Endodermal cell (in vitro differentiated cells): ENCODE data around the gene AKAP6. TPM values are rescaled to one million over a fixed set of nuclear protein-coding genes. Genes with fewer than 3 reads are reported as not detected.

Experiments
- DNase-seq: peaks from one replicate; pipeline ENCODE4 v3.0.0-alpha.2; 2017
- H3K27ac ChIP-seq: 2 replicates; pipeline ENCODE4 v1.5.1; 2013; ENCODE audit warnings: mild to moderate bottlenecking, low read depth, low read length, moderate library complexity
- H3K27me3 ChIP-seq: 2 replicates; pipeline ENCODE4 v1.6.1; 2013; ENCODE audit warnings: mild to moderate bottlenecking, low read length, moderate library complexity; ENCODE audit not compliant: insufficient read depth, control insufficient read depth, poor library complexity, severe bottlenecking
- H3K36me3 ChIP-seq: 2 replicates; pipeline ENCODE4 v1.7.0; 2013; ENCODE audit warnings: mild to moderate bottlenecking, low read length, moderate library complexity; ENCODE audit not compliant: control insufficient read depth, insufficient read depth
- H3K4me1 ChIP-seq: one replicate; pipeline ENCODE4 v1.7.0; 2013; ENCODE audit warnings: low read length; ENCODE audit not compliant: control insufficient read depth, insufficient read depth
- H3K4me3 ChIP-seq: 2 replicates; pipeline ENCODE4 v1.5.1; 2013; ENCODE audit warnings: mild to moderate bottlenecking, low read length, moderate library complexity
- H3K9ac ChIP-seq: 2 replicates; pipeline ENCODE4 v1.6.1; 2013; ENCODE audit warnings: mild to moderate bottlenecking, low read length, moderate library complexity; ENCODE audit not compliant: poor library complexity, severe bottlenecking; ENCODE audit errors: extremely low read depth
- H3K9me3 ChIP-seq: 2 replicates; pipeline ENCODE4 v1.6.1; 2013; ENCODE audit warnings: mild to moderate bottlenecking, low read length, moderate library complexity; ENCODE audit not compliant: control insufficient read depth
- H3K27ac Mint-ChIP-seq: 2 replicates; pipeline ENCODE4 v1.8.0; 2020; ENCODE audit warnings: mixed read lengths
- H3K27me3 Mint-ChIP-seq: 2 replicates; pipeline ENCODE4 v1.8.0; 2021; ENCODE audit warnings: mild to moderate bottlenecking, mixed read lengths; ENCODE audit not compliant: insufficient read depth
- H3K36me3 Mint-ChIP-seq: 2 replicates; pipeline ENCODE4 v1.8.0; 2020; ENCODE audit warnings: low read depth, mixed read lengths
- H3K4me1 Mint-ChIP-seq: 2 replicates; pipeline ENCODE4 v1.8.0; 2020; ENCODE audit warnings: mixed read lengths
- H3K4me3 Mint-ChIP-seq: 2 replicates; pipeline ENCODE4 v1.8.0; 2020; ENCODE audit warnings: mild to moderate bottlenecking, moderate library complexity, mixed read lengths
- H3K9me3 Mint-ChIP-seq: 2 replicates; pipeline ENCODE4 v1.8.0; 2020; ENCODE audit warnings: mild to moderate bottlenecking, mixed read lengths
- WGBS, 2 experiments: methylation state at CpG; one replicate each; pipeline versions ENCODE4 v1.1.5 to v1.1.7; 2013; ENCODE audit warnings: missing lambda C conversion rate in 2 of 2, mixed read lengths in 1 of 2; ENCODE audit not compliant: insufficient coverage in 1 of 2, insufficient read length in 1 of 2; 5-methylcytosine and 5-hydroxymethylcytosine counted together
- total RNA-seq, 2 donors: library from RNA; stranded (reverse); fragmentation: NEBNext Ultra II Directional in 1 of 2; extraction: Animal tissue kit (Norgen Biotek cat#: 25700) in 1 of 2; gene quantifications; 2 replicates in 1 of 2; 3 replicates in 1 of 2; pipeline ENCODE4 v1.2.1, GENCODE V29; 2021
- TF ChIP-seq, protein P1 (sequence below): fragments of 200-600 bp; sonication (generic); conservative IDR thresholded peaks from 2 replicates; pipeline ENCODE4 v1.5.0; 2021; ENCODE audit warnings: antibody characterized with exemption, mild to moderate bottlenecking

Gene AKAP6
- total RNA-seq, 2 donors from 2014 or later: 4.3 to 5.0 TPM

DNA sequence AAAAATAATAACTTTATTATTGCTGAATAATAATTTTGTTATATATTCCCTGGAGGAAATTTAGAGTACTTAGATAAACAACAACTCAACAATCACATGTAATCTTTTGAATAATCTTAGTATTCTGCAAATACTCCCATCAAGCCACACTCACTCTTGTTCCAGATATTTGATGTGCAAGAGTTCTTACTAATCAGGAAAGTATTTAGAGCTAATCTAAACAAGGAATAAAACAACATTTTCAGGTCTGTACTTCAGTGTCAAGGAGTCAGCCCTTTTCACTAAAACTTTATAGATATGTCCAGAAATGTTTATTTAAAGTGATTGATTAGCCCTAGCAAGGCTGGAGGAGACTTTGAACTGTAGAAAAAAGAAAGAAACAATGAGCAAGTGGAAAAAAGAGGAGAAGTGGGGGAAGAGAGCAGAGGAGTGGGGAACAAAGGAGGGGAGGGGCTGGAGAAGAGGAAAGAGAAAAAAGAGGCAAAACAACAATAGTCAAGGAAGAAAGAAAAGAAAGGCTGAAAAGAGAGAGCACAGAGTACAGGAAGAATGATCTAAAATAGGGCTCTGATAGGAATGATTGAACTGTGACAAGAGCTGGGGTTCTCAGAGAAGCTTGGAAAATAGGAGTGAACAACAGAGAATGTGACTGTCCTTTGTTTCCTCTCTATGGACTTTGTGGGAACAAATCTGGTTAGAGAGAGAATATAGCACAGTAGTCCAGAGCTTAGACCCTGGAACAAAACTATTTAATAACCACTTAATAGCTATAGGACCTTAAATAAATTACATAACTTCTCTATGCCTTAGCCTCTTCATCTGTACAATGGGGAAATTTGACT is 238.7 kb downstream of the AKAP6 start:
- no peaks in the 10 kb centered on the region for H3K27me3 ChIP-seq
- Mint-ChIP-seq H3K36me3 (no peaks in the 10 kb centered on the region), H3K27ac (no peak overlapping the region), H3K9me3 (no peaks in the 10 kb centered on the region), H3K4me3 (no peak overlapping the region), H3K27me3 (no peaks in the 10 kb centered on the region), H3K4me1 (no peaks in the 10 kb centered on the region)
- H3K27ac ChIP-seq: no peak overlapping the region
- H3K9me3 ChIP-seq: no peaks in the 10 kb centered on the region
- no peaks in the 10 kb centered on the region for H3K4me1 ChIP-seq
- H3K36me3 ChIP-seq: no peaks in the 10 kb centered on the region
- TF ChIP-seq, protein P1, sequence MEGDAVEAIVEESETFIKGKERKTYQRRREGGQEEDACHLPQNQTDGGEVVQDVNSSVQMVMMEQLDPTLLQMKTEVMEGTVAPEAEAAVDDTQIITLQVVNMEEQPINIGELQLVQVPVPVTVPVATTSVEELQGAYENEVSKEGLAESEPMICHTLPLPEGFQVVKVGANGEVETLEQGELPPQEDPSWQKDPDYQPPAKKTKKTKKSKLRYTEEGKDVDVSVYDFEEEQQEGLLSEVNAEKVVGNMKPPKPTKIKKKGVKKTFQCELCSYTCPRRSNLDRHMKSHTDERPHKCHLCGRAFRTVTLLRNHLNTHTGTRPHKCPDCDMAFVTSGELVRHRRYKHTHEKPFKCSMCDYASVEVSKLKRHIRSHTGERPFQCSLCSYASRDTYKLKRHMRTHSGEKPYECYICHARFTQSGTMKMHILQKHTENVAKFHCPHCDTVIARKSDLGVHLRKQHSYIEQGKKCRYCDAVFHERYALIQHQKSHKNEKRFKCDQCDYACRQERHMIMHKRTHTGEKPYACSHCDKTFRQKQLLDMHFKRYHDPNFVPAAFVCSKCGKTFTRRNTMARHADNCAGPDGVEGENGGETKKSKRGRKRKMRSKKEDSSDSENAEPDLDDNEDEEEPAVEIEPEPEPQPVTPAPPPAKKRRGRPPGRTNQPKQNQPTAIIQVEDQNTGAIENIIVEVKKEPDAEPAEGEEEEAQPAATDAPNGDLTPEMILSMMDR: no peak
- no peak for DNase-seq
- H3K9ac ChIP-seq: no peak overlapping the region
- no peak overlapping the region for H3K4me3 ChIP-seq

DNA sequence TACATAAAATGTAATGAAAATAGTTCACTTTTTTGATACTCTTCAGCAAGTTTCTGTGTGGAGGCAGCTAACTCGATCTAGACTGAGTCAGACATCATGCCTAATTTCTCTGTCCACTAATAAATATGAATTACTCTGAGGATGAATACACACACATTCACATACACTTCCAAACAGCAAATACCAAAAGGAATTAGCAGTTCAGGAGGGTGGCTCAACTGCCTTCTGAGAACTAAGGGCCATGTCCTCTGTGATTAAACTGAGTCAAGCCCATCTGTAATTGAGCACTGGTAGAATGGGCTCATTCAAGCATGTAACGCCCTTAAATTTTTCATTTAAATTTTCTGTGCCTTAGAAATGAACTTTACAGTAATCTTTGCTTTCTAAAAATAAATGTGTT is 242.5 kb downstream of the AKAP6 start:
- Histone ChIP-seq H3K9me3 (no peaks in the 10 kb centered on the region), H3K4me1 (no peaks in the 10 kb centered on the region), H3K27me3 (peaks cover 9% of the 10 kb centered on the region), H3K36me3 (no peaks in the 10 kb centered on the region), H3K27ac (no peak overlapping the region), H3K9ac (no peak overlapping the region), H3K4me3 (no peak overlapping the region)
- Mint-ChIP-seq H3K4me3 (no peak overlapping the region), H3K4me1 (no peaks in the 10 kb centered on the region), H3K36me3 (no peaks in the 10 kb centered on the region), H3K27ac (no peak overlapping the region), H3K27me3 (peaks cover 6% of the 10 kb centered on the region), H3K9me3 (no peaks in the 10 kb centered on the region)
- no peak for DNase-seq
- WGBS, 2 experiments: 97% methylated on average over 2 of the region's 2 CpGs; no CpG with 5 or more reads in 1 of the 2 experiments
- TF ChIP-seq, protein P1: no peak

DNA sequence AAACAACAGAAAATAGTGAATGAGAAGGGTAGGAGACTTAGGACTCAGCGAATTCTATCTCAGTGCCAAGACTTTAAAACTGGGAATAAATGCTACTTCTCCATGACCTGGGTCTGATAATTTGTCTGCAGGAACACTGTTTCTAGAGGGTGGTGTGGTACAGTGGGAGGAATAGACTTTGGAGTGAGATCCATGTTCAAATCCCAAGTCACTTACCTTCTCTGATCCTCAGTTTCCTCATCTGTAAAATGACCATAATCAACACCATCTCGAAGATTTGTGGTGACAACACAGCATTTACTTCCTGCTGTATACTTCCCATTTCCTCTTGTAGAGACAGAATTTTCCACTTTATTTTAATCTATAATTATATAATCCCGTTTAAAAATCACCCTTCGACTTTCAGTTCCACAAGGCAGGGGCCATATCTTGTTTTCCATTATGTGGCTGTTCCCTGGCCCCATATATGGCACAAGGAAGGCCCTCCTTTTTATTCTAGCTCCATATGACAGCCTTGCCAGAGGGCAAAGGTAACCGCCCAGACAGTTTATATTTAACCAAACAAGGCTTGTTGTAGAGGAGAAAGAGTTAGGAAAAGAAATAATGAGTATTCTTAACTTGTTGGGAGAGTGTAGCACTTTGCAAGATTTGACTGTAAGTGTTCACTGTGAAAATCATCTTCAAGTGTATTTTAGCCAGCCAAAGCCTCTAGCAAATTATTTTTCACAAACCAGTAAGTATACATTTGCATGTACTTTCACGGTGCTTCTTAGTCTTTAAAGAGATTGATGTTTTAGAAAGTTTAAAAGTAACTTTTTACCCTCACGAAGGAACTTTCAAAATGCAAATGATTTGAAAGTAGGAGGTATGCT is 243.1 kb downstream of the AKAP6 start:
- Mint-ChIP-seq H3K36me3 (no peaks in the 10 kb centered on the region), H3K27ac (no peak overlapping the region)

More for the DNA sequence above, 243.1 kb downstream of the AKAP6 start:
- no peaks in the 10 kb centered on the region for H3K36me3 ChIP-seq
- H3K9me3 Mint-ChIP-seq: no peaks in the 10 kb centered on the region
- no peak overlapping the region for H3K4me3 Mint-ChIP-seq
- WGBS, 2 experiments: 62 to 70% methylated on average over 4 to 7 of the region's 7 CpGs
- H3K9me3 ChIP-seq: no peaks in the 10 kb centered on the region
- H3K9ac ChIP-seq: no peak overlapping the region
- H3K4me1 Mint-ChIP-seq: no peaks in the 10 kb centered on the region
- DNase-seq: no peak
- TF ChIP-seq, protein P1: no peak
- H3K27me3 Mint-ChIP-seq: peaks cover 6% of the 10 kb centered on the region
- no peaks in the 10 kb centered on the region for H3K4me1 ChIP-seq
- H3K27me3 ChIP-seq: peaks cover 9% of the 10 kb centered on the region
- H3K4me3 ChIP-seq: no peak overlapping the region
- no peak overlapping the region for H3K27ac ChIP-seq
